Right atrium auricular region (tissue), 2 donors: ENCODE results near the gene GNAI2. TPM values are rescaled to one million over a fixed set of nuclear protein-coding genes. Genes with fewer than 3 reads are reported as not detected.
"Not testable (repeated sequence)": the region's sequence is repeated elsewhere in the genome, so short reads cannot be mapped to it uniquely, and the experiment has no call there.

Source experiments
- DNase-seq: peaks from one replicate; pipeline ENCODE4 v3.0.0-alpha.2; 2019; ENCODE audit warnings: low spot score
- H3K27ac ChIP-seq, 2 donors: fragments of 200-600 bp; sonication (generic); 1 replicate in 1 of 2; 2 replicates in 1 of 2; pipeline ENCODE4 v1.5.1; 2016 to 2019
- H3K27me3 ChIP-seq, 2 donors: fragments of 200-600 bp; sonication (generic); one replicate each; pipeline versions ENCODE4 v1.5.1 to v1.6.0; 2017 to 2019
- H3K36me3 ChIP-seq: fragments of 200-600 bp; sonication (generic); one replicate; pipeline ENCODE4 v1.5.1; 2016
- H3K4me1 ChIP-seq, 2 donors: fragments of 200-600 bp; sonication (generic); one replicate each; pipeline versions ENCODE4 v1.5.1 to v1.6.0; 2017 to 2019
- H3K4me3 ChIP-seq, 2 donors: fragments of 200-600 bp; sonication (generic); 1 replicate in 1 of 2; 2 replicates in 1 of 2; pipeline ENCODE4 v1.5.1; 2017 to 2019; ENCODE audit warnings: mild to moderate bottlenecking in 1 of 2, moderate library complexity in 1 of 2
- H3K9me3 ChIP-seq, 2 donors: fragments of 200-600 bp; sonication (generic); one replicate each; pipeline ENCODE4 v1.5.1; 2019
- CTCF ChIP-seq, 2 donors: fragments of 200-600 bp; sonication (generic); IDR thresholded peaks; one replicate each; pipeline ENCODE4 v1.5.1; 2019; ENCODE audit warnings: antibody characterized with exemption in 2 of 2
- total RNA-seq, 2 donors: library from RNA; depleted of rRNA; stranded (reverse); fragments of >200 nt; gene quantifications; one replicate each; pipeline ENCODE4 v1.1.0, GENCODE V29; 2016

The GNAI2 gene
- total RNA-seq, 2 donors from 2014 or later: 72.1 to 127 TPM

DNA sequence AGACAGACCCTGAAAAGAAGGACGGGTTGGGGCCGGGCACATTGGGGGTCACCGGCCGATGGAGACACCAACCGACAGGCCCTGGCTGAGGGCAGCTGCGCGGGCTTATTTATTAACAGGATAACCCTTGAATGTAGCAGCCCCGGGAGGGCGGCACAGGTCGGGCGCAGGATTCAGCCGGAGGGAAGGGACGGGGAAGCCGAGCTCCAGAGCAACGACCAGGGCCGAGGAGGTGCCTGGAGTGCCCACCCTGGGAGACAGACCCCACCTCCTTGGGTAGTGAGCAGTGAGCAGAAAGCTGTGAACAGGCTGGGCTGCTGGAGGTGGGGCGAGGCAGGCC lies 40.7 kb downstream of the GNAI2 start:
- H3K4me1 ChIP-seq: peaks cover 0 to 53% of the 10 kb centered on the region in 2 donors
- TF ChIP-seq CTCF (IDR thresholded peaks at IDR 0.05): no peak

GRCh38 chr3:50278123-50278879 lies 42.3 kb downstream of the GNAI2 start:
- Histone ChIP-seq H3K4me1 (peaks cover 0 to 45% of the 10 kb centered on the region in 2 donors), H3K27me3 (no peaks in the 10 kb centered on the region), H3K36me3 (no peaks in the 10 kb centered on the region), H3K9me3 (no peaks in the 10 kb centered on the region), H3K4me3 (no peak overlapping the region), H3K27ac (peak overlapping the region; percentile 71 to 87)
- TF ChIP-seq CTCF (IDR thresholded peaks at IDR 0.05): no peak
- no peak for DNase-seq

More for the DNA sequence above, 40.7 kb downstream of the GNAI2 start:
- no peak overlapping the region for H3K27ac ChIP-seq
- H3K4me3 ChIP-seq: no peak overlapping the region
- no peaks in the 10 kb centered on the region for H3K9me3 ChIP-seq
- H3K36me3 ChIP-seq: no peaks in the 10 kb centered on the region
- no peak for DNase-seq
- H3K27me3 ChIP-seq: no peaks in the 10 kb centered on the region

DNA sequence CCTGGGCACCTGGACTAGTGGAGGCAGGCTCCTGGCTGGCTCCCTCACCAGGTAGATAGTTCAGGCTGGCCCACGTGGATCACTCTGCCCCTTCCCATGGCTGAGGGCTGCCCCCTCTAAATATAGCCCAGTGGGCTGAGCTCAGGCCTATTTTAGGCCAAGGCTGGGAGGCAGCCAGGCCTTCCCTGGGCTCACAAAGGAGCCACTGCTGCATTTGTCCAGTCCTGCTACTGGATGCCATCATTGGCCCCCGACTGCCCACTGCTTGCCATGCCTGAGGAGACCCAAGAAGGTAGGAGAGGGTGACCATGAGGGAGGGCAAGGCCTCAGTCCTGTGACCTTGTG lies 42.8 kb downstream of the GNAI2 start, which contains the start of gene LSMEM2:
Gene LSMEM2, plus strand, starts transcription at position 208 of the 345 bp plus-strand sequence. Its CDS starts 27 bp downstream, at position 235.
- Histone ChIP-seq H3K9me3 (no peaks in the 10 kb centered on the region), H3K36me3 (no peaks in the 10 kb centered on the region), H3K27ac (peak within 1 kb of the TSS; percentile 71 to 87), H3K27me3 (no peaks in the 10 kb centered on the region), H3K4me1 (peaks cover 0 to 39% of the 10 kb centered on the region in 2 donors), H3K4me3 (peak within 1 kb of the TSS in 1 of 2 donors; percentile 10)
- no peak for TF ChIP-seq CTCF (IDR thresholded peaks at IDR 0.05)
- no peak for DNase-seq

DNA sequence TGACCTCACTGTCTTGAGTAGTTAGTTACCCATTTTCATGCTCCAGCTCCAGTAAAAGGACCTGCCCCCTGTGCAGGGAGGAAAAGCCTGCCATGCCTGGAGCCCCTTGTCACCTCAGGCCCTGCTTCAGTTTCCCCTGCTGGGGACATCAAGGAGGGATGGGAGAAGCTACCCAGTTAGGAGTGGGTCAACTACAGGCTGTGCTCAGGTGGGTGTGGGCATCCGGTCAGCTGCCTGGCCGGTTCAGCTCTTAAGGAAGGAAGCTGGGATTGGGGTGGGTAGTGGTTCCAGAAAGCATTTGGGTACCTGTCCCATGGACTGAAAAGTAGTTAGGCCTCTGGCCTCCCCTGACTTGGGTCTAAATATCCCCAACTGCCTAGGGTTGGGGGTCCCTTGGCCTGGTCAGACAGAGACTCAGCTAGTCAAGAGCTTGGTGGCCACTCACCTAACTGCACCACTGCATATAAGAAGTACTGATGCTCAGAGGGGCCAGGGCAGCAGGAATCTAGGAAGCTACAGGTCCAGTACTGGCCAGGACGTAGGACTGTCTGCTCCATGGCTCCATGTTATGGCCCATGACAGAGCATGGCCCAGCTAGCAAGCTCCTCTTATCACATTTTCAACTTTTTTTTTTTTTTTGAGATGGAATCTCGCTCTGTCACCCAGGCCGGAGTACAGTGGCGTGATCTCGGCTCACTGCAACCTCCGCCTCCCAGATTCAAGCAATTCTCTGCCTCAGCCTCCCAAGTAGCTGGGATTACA lies 43.4 kb downstream of the GNAI2 start:
- no peak for DNase-seq
- no peaks in the 10 kb centered on the region for H3K9me3 ChIP-seq

GRCh38 chr3:50284121-50284520 lies 48.1 kb downstream of the GNAI2 start:
- not testable (repeated sequence) for H3K27ac ChIP-seq, DNase-seq, H3K27me3 ChIP-seq, H3K4me3 ChIP-seq, H3K9me3 ChIP-seq
- peaks cover 0 to 34% of the 10 kb centered on the region in 2 donors for H3K4me1 ChIP-seq
- peaks cover 23% of the 10 kb centered on the region for H3K36me3 ChIP-seq

More for the DNA sequence above, 43.4 kb downstream of the GNAI2 start:
- H3K36me3 ChIP-seq: no peaks in the 10 kb centered on the region
- H3K27ac ChIP-seq: peak overlapping the region; percentile 71 to 87
- peaks cover 0 to 33% of the 10 kb centered on the region in 2 donors for H3K4me1 ChIP-seq
- peak overlapping the region in 1 of 2 donors; percentile 10 for H3K4me3 ChIP-seq
- H3K27me3 ChIP-seq: no peaks in the 10 kb centered on the region
- no peak for TF ChIP-seq CTCF (IDR thresholded peaks at IDR 0.05)
